ENCODE data around the gene PRELP. TPM values are rescaled to one million over a fixed set of nuclear protein-coding genes. Genes with fewer than 3 reads are reported as not detected.
"Not testable (repeated sequence)": the region's sequence is repeated elsewhere in the genome, so short reads cannot be mapped to it uniquely, and the experiment has no call there.

Gene PRELP
- total and polyA plus RNA-seq, 2 donors (not counting 1 experiment from before 2014, with no cell fraction given): not detected

DNA sequence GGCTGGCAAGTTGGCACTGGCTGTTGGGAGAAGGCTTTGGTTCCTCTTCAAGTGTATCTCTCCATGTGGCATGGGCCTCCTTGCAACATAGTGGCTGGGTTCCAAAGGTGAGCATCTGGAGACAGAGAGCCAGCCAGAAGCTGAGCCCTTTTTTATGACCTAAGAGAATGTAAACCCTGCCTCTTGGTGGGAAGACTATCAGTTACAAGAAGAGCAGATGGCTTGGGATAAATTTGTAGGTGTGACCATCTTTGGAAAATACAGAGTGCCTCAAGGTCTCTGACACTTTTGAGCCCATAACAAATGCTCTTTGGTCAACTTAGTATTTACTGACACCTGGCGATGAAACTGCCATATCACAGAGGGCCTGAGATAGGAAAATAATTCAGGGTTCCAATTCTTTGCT lies 31.4 kb upstream of the PRELP start:
- CTCF ChIA-PET: interaction anchor here (5.9 to 6.1 kb wide), 2 partner anchors 101 to 176 kb away, joined by 98 to 187 read pairs; no protein-coding TSS in a partner anchor
- intact Hi-C loops (cut with micrococcal nuclease): no loop called here

DNA sequence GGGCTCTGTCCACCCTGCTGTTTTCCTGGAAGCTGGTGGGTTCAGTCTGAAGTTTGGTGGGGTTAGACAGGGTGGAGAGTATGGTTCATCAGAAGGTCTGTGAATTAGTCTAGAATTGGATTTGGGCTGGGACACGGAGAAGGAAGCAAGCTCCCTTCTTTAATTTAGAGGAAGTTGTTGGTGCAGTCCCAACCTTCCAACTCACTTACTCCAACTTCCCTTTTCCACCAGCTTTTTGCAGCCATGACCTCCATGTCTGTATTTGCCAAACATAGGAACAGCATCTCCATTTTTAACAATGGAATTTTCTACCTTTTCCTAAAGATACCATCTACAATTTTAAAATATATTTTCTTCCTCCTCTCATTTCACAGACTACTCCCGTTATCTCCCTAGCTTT lies 28.5 kb upstream of the PRELP start:
- Histone ChIP-seq H3K27me3 (replicated peaks in 1 of 4; ENCODE audit: control extremely low read depth in 1 of 4, control insufficient read depth in 3 of 4, insufficient read depth in 4 of 4, low read length in 3 of 4) (peaks cover 0 to 6% (median 2%) of the 10 kb centered on the region in 4 experiments), H3K4me1 (ENCODE audit: control insufficient read depth in 2 of 2, insufficient read depth in 2 of 2, low read length in 2 of 2) (no peaks in the 10 kb centered on the region), H3K79me2 (ENCODE audit: control insufficient read depth, insufficient read depth, low read length) (no peaks in the 10 kb centered on the region), H3K9ac (ENCODE audit: low read length) (no peak overlapping the region), H2AFZ (ENCODE audit: insufficient read depth, low read depth, low read length, poor library complexity, severe bottlenecking) (no peak overlapping the region), H3K27ac (ENCODE audit: low read length in 2 of 2) (no peak overlapping the region), H3K36me3 (replicated peaks in 1 of 2; ENCODE audit: control extremely low read depth in 1 of 2, control insufficient read depth in 1 of 2, extremely low read depth in 1 of 2, insufficient read depth in 2 of 2, low read length in 1 of 2) (no peaks in the 10 kb centered on the region), H3K4me3 (ENCODE audit: control extremely low read depth in 1 of 5, extremely low read depth in 1 of 5, insufficient read depth in 1 of 5, low read depth in 2 of 5, low read length in 4 of 5) (no peak overlapping the region), H4K20me1 (ENCODE audit: control insufficient read depth, insufficient read depth, low read length, poor library complexity, severe bottlenecking) (no peaks in the 10 kb centered on the region), H3K9me3 (ENCODE audit: control extremely low read depth in 1 of 3, control insufficient read depth in 2 of 3, insufficient read depth in 1 of 3, low read length in 2 of 3) (peaks cover 0 to 7% (median 0%) of the 10 kb centered on the region in 3 donors), H3K4me2 (replicated peaks; ENCODE audit: low read depth, low read length, poor library complexity, severe bottlenecking) (no peak overlapping the region)
- DNase-seq: no peak
- intact Hi-C loops (cut with micrococcal nuclease): no loop called here
- Mint-ChIP-seq H3K4me3 (no peak overlapping the region), H3K4me1 (no peaks in the 10 kb centered on the region), H3K27me3 (peaks cover 17% of the 10 kb centered on the region), H3K27ac (no peak overlapping the region), H3K9me3 (ENCODE audit: insufficient read depth) (peaks cover 5% of the 10 kb centered on the region)
- POLR2A ChIA-PET: no interaction called here
- TF ChIP-seq, protein P1, sequence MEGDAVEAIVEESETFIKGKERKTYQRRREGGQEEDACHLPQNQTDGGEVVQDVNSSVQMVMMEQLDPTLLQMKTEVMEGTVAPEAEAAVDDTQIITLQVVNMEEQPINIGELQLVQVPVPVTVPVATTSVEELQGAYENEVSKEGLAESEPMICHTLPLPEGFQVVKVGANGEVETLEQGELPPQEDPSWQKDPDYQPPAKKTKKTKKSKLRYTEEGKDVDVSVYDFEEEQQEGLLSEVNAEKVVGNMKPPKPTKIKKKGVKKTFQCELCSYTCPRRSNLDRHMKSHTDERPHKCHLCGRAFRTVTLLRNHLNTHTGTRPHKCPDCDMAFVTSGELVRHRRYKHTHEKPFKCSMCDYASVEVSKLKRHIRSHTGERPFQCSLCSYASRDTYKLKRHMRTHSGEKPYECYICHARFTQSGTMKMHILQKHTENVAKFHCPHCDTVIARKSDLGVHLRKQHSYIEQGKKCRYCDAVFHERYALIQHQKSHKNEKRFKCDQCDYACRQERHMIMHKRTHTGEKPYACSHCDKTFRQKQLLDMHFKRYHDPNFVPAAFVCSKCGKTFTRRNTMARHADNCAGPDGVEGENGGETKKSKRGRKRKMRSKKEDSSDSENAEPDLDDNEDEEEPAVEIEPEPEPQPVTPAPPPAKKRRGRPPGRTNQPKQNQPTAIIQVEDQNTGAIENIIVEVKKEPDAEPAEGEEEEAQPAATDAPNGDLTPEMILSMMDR (IDR thresholded peaks at IDR 0.05): no peak
- TF ChIP-seq EZH2 (IDR thresholded peaks at IDR 0.05; ENCODE audit: borderline replicate concordance, insufficient read depth, low read depth, low read length, poor library complexity, severe bottlenecking): no peak
- CTCF ChIA-PET: interaction anchor here (0.6 kb wide), 1 partner anchor 105 kb away, joined by 4 read pairs; no protein-coding TSS in a partner anchor
- no CpG with 5 or more reads among the region's 2 CpGs for WGBS (ENCODE audit: insufficient coverage)
- no peak for ATAC-seq (ENCODE audit: low read depth)

More for the DNA sequence above, 31.4 kb upstream of the PRELP start:
- H3K4me2 ChIP-seq (replicated peaks; ENCODE audit: low read depth, low read length, poor library complexity, severe bottlenecking): no peak overlapping the region
- peaks cover 5% of the 10 kb centered on the region for H3K9me3 Mint-ChIP-seq (ENCODE audit: insufficient read depth)
- no peaks in the 10 kb centered on the region for H4K20me1 ChIP-seq (ENCODE audit: control insufficient read depth, insufficient read depth, low read length, poor library complexity, severe bottlenecking)
- no peak overlapping the region for H3K4me3 Mint-ChIP-seq
- H3K4me1 Mint-ChIP-seq: no peaks in the 10 kb centered on the region
- H3K9me3 ChIP-seq (ENCODE audit: control extremely low read depth in 1 of 3, control insufficient read depth in 2 of 3, insufficient read depth in 1 of 3, low read length in 2 of 3): peaks cover 0 to 7% (median 0%) of the 10 kb centered on the region in 3 donors
- H3K27me3 Mint-ChIP-seq: peaks cover 24% of the 10 kb centered on the region
- H3K27me3 ChIP-seq (replicated peaks in 1 of 4; ENCODE audit: control extremely low read depth in 1 of 4, control insufficient read depth in 3 of 4, insufficient read depth in 4 of 4, low read length in 3 of 4): peaks cover 0 to 15% (median 0%) of the 10 kb centered on the region in 4 experiments
- H3K79me2 ChIP-seq (ENCODE audit: control insufficient read depth, insufficient read depth, low read length): no peaks in the 10 kb centered on the region
- no CpG with 5 or more reads among the region's 1 CpG for whole genome bisulfite sequencing (ENCODE audit: insufficient coverage)
- no peak overlapping the region for H3K9ac ChIP-seq (ENCODE audit: low read length)
- no peak overlapping the region for H3K27ac ChIP-seq (ENCODE audit: low read length in 2 of 2)
- POLR2A ChIA-PET: no interaction called here
- H3K27ac Mint-ChIP-seq: no peak overlapping the region
- no peaks in the 10 kb centered on the region for H3K4me1 ChIP-seq (ENCODE audit: control insufficient read depth in 2 of 2, insufficient read depth in 2 of 2, low read length in 2 of 2)
- H3K36me3 ChIP-seq (replicated peaks in 1 of 2; ENCODE audit: control extremely low read depth in 1 of 2, control insufficient read depth in 1 of 2, extremely low read depth in 1 of 2, insufficient read depth in 2 of 2, low read length in 1 of 2): no peaks in the 10 kb centered on the region
- H2AFZ ChIP-seq (ENCODE audit: insufficient read depth, low read depth, low read length, poor library complexity, severe bottlenecking): no peak overlapping the region
- H3K4me3 ChIP-seq (ENCODE audit: control extremely low read depth in 1 of 5, extremely low read depth in 1 of 5, insufficient read depth in 1 of 5, low read depth in 2 of 5, low read length in 4 of 5): no peak overlapping the region
- no peak for DNase-seq
- ATAC-seq (ENCODE audit: low read depth): no peak
- TF ChIP-seq EZH2 (IDR thresholded peaks at IDR 0.05; ENCODE audit: borderline replicate concordance, insufficient read depth, low read depth, low read length, poor library complexity, severe bottlenecking): no peak
- TF ChIP-seq, protein P1 (IDR thresholded peaks at IDR 0.05): no peak

GRCh38 chr1:203447598-203447997 lies 28.0 kb upstream of the PRELP start:
- CTCF ChIA-PET; H3K4me3 Mint-ChIP-seq; H3K27me3 ChIP-seq (replicated peaks in 1 of 4; ENCODE audit: control extremely low read depth in 1 of 4, control insufficient read depth in 3 of 4, insufficient read depth in 4 of 4, low read length in 3 of 4); H3K4me2 ChIP-seq (replicated peaks; ENCODE audit: low read depth, low read length, poor library complexity, severe bottlenecking); H3K4me1 Mint-ChIP-seq; H3K9ac ChIP-seq (ENCODE audit: low read length); H3K9me3 ChIP-seq (ENCODE audit: control extremely low read depth in 1 of 3, control insufficient read depth in 2 of 3, insufficient read depth in 1 of 3, low read length in 2 of 3); intact Hi-C loops (cut with micrococcal nuclease); H3K27ac ChIP-seq (ENCODE audit: low read length in 2 of 2); H3K79me2 ChIP-seq (ENCODE audit: control insufficient read depth, insufficient read depth, low read length); H4K20me1 ChIP-seq (ENCODE audit: control insufficient read depth, insufficient read depth, low read length, poor library complexity, severe bottlenecking); H3K4me1 ChIP-seq (ENCODE audit: control insufficient read depth in 2 of 2, insufficient read depth in 2 of 2, low read length in 2 of 2); H3K36me3 ChIP-seq (replicated peaks in 1 of 2; ENCODE audit: control extremely low read depth in 1 of 2, control insufficient read depth in 1 of 2, extremely low read depth in 1 of 2, insufficient read depth in 2 of 2, low read length in 1 of 2); ATAC-seq (ENCODE audit: low read depth); H2AFZ ChIP-seq (ENCODE audit: insufficient read depth, low read depth, low read length, poor library complexity, severe bottlenecking); H3K9me3 Mint-ChIP-seq (ENCODE audit: insufficient read depth); DNase-seq; H3K4me3 ChIP-seq (ENCODE audit: control extremely low read depth in 1 of 5, extremely low read depth in 1 of 5, insufficient read depth in 1 of 5, low read depth in 2 of 5, low read length in 4 of 5); H3K27ac Mint-ChIP-seq; POLR2A ChIA-PET: not testable (repeated sequence)
- WGBS (ENCODE audit: insufficient coverage): no CpG with 5 or more reads among the region's 1 CpG
- H3K27me3 Mint-ChIP-seq: peaks cover 13% of the 10 kb centered on the region

Data from B cell (primary cell).